Measurements from ENCODE around the gene FHAD1.

Gene FHAD1

GRCh38 chr1:15343729-15344128, 96.7 kb downstream of the FHAD1 start:
- H3K4me3 ChIP-seq (ENCODE audit: low read depth, low read length) = no peak overlapping the region

- H3K4me3 ChIP-seq (ENCODE audit: low read depth, low read length) = no peak overlapping the region
These were observed 97.4 kb downstream of the FHAD1 start for GRCh38 chr1:15344380-15344779.

- no peak overlapping the region for H3K4me3 ChIP-seq (ENCODE audit: low read depth, low read length)
These were observed 98.0 kb downstream of the FHAD1 start for GRCh38 chr1:15344800-15345704.

GRCh38 chr1:15345705-15346345, 98.8 kb downstream of the FHAD1 start:
- H3K4me3 ChIP-seq (ENCODE audit: low read depth, low read length) = no peak overlapping the region

- no peak overlapping the region for H3K4me3 ChIP-seq (ENCODE audit: low read depth, low read length)
These were observed 99.5 kb downstream of the FHAD1 start for GRCh38 chr1:15346346-15347030.

GRCh38 chr1:15347182-15347581, 100.2 kb downstream of the FHAD1 start:
- no peak overlapping the region for H3K4me3 ChIP-seq (ENCODE audit: low read depth, low read length)

GRCh38 chr1:15348648-15349047, 101.6 kb downstream of the FHAD1 start:
- no peak overlapping the region for H3K4me3 ChIP-seq (ENCODE audit: low read depth, low read length)

- no peak overlapping the region for H3K4me3 ChIP-seq (ENCODE audit: low read depth, low read length)
These were observed 102.1 kb downstream of the FHAD1 start for GRCh38 chr1:15349133-15349532.

- no peak overlapping the region for H3K4me3 ChIP-seq (ENCODE audit: low read depth, low read length)
These were observed 103.1 kb downstream of the FHAD1 start for GRCh38 chr1:15350151-15350550.

- no peak overlapping the region for H3K4me3 ChIP-seq (ENCODE audit: low read depth, low read length)
These were observed 103.7 kb downstream of the FHAD1 start for GRCh38 chr1:15350551-15351200.

GRCh38 chr1:15351310-15351709, 104.3 kb downstream of the FHAD1 start:
- no peak overlapping the region for H3K4me3 ChIP-seq (ENCODE audit: low read depth, low read length)

GRCh38 chr1:15352128-15352957, 105.3 kb downstream of the FHAD1 start:
- no peak overlapping the region for H3K4me3 ChIP-seq (ENCODE audit: low read depth, low read length)

- H3K4me3 ChIP-seq (ENCODE audit: low read depth, low read length) = no peak overlapping the region
These were observed 107.0 kb downstream of the FHAD1 start for GRCh38 chr1:15353839-15354579.

GRCh38 chr1:15354580-15354965, 107.5 kb downstream of the FHAD1 start:
- no peak overlapping the region for H3K4me3 ChIP-seq (ENCODE audit: low read depth, low read length)

GRCh38 chr1:15355968-15356625, 109.1 kb downstream of the FHAD1 start:
- H3K4me3 ChIP-seq (ENCODE audit: low read depth, low read length) = no peak overlapping the region

- no peak overlapping the region for H3K4me3 ChIP-seq (ENCODE audit: low read depth, low read length)
These were observed 110.7 kb downstream of the FHAD1 start for GRCh38 chr1:15357612-15358207.

GRCh38 chr1:15358565-15359133, 111.6 kb downstream of the FHAD1 start:
- no peak overlapping the region for H3K4me3 ChIP-seq (ENCODE audit: low read depth, low read length)

- no peak overlapping the region for H3K4me3 ChIP-seq (ENCODE audit: low read depth, low read length)
These were observed 113.7 kb downstream of the FHAD1 start for GRCh38 chr1:15360700-15361099.

Measured in iPS-11a (cell line).